Activated CD8-positive, alpha-beta memory T cell treated with anti-CD3 and anti-CD28 coated beads for 48 hours (primary cell): Measurements from ENCODE around the gene DEGS2.
A peak's percentile ranks its signal among the peaks of the same experiment; 100 is the strongest.
"Not testable (repeated sequence)": the region's sequence is repeated elsewhere in the genome, so short reads cannot be mapped to it uniquely, and the experiment has no call there.

Experiments used
- DNase-seq, 3 experiments: peaks; one replicate each; pipeline ENCODE4 v3.0.0-alpha.2; 2020; ENCODE audit warnings: low read depth in 2 of 3, low spot score in 2 of 3

Gene DEGS2

GRCh38 chr14:100159094-100159864 lies at the start of gene DEGS2:
Gene DEGS2, minus strand, starts transcription at chr14:100159645. Its CDS starts 58 bp downstream, at chr14:100159587.
- peak in 2 of 3 experiments; percentile 28 to 30 for DNase-seq

GRCh38 chr14:100208136-100208535 lies 48.7 kb upstream of the DEGS2 start:
- not testable (repeated sequence) for DNase-seq

- not testable (repeated sequence) for DNase-seq
These were observed 48.1 kb upstream of the DEGS2 start for GRCh38 chr14:100207588-100207987.

GRCh38 chr14:100204835-100205167 lies 45.4 kb upstream of the DEGS2 start:
- not testable (repeated sequence) for DNase-seq

GRCh38 chr14:100203962-100204834 lies 44.8 kb upstream of the DEGS2 start:
- DNase-seq = no peak

GRCh38 chr14:100203146-100203545 lies 43.7 kb upstream of the DEGS2 start:
- no peak for DNase-seq

- DNase-seq = no peak
These were observed 43.3 kb upstream of the DEGS2 start for GRCh38 chr14:100202712-100203111.

- no peak for DNase-seq
These were observed 42.3 kb upstream of the DEGS2 start for GRCh38 chr14:100201701-100202100.

GRCh38 chr14:100200311-100200710 lies 40.9 kb upstream of the DEGS2 start:
- no peak for DNase-seq

- no peak for DNase-seq
These were observed 39.9 kb upstream of the DEGS2 start for GRCh38 chr14:100199240-100199860.

- no peak for DNase-seq
These were observed 34.2 kb upstream of the DEGS2 start for GRCh38 chr14:100193417-100194357.

- DNase-seq = peak; percentile 99 to 100 (median 100)
These were observed 33.4 kb upstream of the DEGS2 start for GRCh38 chr14:100192672-100193416.

- peak in 1 of 3 experiments; percentile 23 for DNase-seq
These were observed 32.8 kb upstream of the DEGS2 start for GRCh38 chr14:100192250-100192671.

- DNase-seq = no peak
These were observed 32.3 kb upstream of the DEGS2 start for GRCh38 chr14:100191584-100192249.

- DNase-seq = no peak
These were observed 30.7 kb upstream of the DEGS2 start for GRCh38 chr14:100190126-100190525.

GRCh38 chr14:100188392-100189030 lies 29.1 kb upstream of the DEGS2 start:
- DNase-seq = no peak

GRCh38 chr14:100187247-100187833 lies 27.9 kb upstream of the DEGS2 start:
- no peak for DNase-seq

GRCh38 chr14:100181876-100182551 lies 22.6 kb upstream of the DEGS2 start:
- not testable (repeated sequence) for DNase-seq
